LHCN-M2 (cell line): ENCODE data around the gene TEAD1. TPM values are rescaled to one million over a fixed set of nuclear protein-coding genes. Genes with fewer than 3 reads are reported as not detected.

Experiments used
- DNase-seq: peaks from one replicate; pipeline ENCODE4 v3.0.0-alpha.2; 2012; ENCODE audit warnings: low read depth
- total RNA-seq: library from RNA; depleted of rRNA; stranded (reverse); fragments of >200 nt; gene quantifications from 2 replicates; pipeline ENCODE4 v1.2.3, GENCODE V29; 2014

Gene TEAD1
- total RNA-seq, 1 experiment from 2014 or later = 105 TPM

DNA sequence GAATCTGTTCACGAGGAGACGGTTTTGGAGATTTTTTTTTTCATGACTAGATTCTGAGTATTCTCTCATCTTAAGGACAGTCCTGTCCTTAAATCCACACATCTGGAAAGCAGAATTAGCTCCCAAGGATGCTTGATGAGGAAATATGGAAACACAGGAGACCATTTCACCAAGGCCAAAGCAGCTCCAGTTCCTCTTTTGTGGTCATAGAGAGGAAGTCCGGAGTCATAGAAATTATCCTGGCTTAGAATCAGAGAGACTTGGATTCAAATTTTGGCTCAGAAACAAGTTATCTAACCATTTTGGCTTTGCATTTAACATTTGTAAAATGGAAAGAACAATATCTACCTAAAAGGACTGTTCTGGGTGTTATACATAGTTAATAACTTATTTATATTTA, 7.3 kb upstream of the TEAD1 start:
- no peak for DNase-seq

DNA sequence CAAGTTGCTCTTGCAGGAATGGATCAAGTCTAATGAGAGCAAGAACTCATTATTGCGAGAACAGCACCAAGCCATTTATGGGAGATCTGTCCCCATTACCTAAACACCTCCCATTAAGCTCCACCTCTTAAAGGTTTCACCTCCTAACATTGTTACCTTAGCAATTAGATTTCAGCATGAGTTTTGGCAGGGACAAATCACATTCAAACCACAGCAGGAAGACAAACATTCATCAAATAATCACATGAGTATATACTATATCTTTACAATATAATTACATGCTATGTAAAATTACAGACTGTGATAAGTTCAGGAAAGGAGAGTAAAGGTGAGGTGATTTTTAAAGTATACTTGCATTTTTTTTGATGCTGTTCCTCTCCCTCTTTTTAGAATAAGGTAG, 6.6 kb upstream of the TEAD1 start:
- no peak for DNase-seq

DNA sequence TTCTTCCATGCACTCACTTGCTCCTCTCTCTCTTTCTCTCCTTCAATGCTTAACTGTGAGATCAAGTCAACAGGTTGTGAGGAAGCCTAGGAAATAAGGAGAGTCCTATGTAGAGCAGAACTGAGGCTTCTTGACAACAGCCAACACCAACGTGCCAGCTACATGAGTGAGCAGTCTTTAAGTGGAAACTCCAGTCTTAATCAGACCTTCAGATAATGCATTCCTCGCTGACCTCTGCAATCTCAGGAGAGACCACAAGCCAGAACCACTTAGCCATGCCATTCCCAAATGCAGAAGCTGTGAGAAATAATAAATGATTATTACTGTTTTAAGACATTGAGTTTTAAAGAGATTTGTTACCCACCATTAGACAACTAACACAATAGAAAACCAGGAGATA, 6.1 kb upstream of the TEAD1 start:
- no peak for DNase-seq

DNA sequence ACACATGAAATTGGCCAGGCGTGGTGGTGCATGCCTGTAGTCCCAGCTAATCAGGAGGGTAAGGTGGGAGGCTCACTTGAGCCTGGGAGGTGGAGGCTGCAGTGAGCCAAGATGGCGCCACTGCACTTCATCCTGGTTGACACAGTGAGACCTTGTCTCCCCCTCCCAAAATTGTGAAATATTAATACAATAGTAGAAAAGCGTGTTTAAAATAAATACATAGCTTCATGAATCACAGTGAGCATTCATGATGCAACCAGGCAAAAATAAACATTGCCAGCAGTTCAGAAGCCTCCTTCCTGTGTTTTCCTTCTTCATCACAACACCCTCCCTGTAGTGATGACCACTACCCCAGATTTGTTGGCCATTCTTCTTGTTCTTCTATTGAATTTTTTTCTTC, 4.3 kb upstream of the TEAD1 start:
- DNase-seq = no peak

DNA sequence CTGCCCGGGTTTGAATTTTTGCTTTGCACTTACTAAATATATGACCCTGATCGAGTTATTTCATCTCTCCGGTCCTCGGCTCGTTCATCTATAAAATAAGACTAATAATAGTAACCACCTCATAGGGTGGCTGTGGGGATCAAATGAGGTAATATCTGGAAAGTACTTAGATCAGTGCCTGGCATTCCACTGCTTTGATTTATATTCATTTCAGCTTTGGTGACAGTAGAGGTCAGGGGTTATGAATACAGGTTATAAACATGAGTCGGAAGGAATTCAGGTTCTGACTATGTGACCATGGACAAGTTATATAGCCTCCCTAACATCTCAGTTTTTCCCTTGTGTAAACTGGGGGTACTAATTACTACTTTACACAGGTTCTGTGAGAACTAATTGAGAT, 2.9 kb upstream of the TEAD1 start:
- DNase-seq = no peak

DNA sequence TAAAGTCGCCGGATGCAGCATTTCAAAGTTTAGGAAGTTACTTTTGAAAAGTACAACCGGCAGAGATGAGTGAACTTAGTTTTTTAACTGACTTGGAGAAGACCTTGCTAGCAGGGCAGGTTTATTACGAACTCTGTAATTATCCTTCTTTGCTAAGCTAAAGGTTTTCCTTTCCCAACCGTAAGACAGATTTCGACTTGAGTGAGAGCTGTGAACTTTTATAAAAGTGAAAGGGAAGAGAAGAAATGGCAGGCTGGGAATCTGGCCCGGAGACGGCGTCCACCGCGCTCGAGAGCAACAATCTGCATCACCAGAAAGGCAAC, 659 bp upstream of the TEAD1 start:
- DNase-seq = no peak

DNA sequence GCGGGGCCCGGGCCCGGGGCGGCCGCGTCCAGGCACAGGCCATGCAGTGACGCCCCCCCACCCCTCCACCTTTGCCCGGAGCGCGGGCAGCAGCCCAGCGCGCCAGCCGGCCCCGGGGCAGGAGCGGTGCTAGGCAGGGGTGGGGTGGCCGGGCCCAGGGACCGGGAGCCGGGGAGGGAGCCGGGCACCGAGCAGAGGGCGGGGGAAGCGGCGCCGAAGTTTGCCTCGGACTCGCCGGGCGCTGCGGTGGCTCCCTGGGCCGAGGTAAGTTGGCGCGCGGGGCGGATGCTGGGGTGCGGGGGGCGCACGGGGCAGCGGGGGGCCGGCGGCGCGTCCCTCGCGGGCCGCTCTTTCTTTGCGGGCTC, 332 bp downstream of the TEAD1 start:
- DNase-seq = no peak

DNA sequence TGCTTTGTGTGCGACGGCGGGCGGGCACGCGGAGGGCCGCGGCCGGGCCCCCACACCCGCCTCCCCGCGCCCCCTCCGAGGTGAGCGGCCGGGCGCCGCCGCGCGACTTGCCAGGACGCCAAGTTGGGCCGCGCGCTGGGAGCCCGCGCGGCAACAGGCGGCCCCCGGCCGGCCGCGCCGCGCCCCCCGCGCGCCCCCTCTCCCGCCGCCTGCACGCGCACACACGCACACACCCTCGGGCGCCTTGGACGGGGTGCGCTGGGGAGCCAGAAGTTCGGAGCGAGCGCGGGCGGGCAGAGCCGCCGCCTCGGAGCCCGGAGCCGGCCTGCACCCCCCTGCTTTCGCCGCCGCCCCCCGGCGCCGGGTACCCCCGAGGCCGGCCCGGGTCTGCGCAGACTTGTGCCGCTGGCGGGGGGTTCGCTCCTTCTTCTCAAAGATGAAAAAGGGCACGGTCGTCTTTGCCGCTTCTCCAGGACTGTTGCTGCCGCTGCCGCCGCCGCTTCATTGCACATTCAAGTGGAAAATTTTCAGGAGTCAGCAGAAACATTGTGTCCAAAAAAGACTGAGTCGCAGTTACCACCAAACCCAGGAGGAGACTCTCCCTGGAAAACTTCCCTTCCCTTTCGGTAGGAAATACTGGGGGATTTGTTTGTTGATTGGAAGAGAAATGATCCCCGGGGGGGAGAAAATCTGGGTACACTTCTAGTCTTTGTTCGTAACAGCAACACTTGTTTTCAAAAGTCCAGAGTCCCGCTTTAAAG, 895 bp downstream of the TEAD1 start:
- no peak for DNase-seq

DNA sequence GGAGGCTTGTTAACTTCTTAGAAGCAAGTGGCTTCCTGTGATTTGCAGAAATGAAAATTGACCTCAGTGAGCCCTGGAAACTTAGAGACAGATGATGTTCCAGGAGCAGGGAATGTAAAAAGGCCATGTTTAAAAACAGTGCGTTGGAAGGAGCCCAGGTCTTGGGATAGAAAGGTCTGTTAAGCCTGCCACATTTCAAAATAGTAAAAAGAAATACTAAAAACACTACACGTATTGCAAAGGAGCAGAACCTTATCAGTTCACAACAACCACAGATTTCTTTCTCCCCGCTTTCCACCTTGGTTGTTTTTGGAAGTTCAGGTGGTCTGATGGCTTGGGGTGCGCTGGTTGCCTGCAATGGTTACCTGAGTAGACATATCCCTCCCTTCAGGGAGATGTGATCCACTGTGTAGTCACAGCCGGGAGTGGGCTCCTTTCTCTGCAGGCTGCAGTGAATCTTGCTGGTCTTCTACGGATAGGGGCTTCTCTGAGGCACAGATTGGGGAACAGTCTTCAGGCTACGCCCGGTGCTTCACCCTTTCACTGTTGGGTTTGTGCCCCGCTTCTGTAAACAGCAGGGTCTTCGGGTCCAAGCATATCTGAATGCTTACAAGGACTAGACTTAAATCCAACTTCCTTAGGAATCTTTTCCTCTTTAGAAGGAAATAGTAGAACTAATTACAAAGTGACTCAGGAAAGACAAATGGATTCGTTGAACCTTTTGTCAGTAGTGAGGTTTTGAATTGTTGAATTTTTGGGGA, 1.9 kb downstream of the TEAD1 start:
- peak; percentile 54 for DNase-seq

DNA sequence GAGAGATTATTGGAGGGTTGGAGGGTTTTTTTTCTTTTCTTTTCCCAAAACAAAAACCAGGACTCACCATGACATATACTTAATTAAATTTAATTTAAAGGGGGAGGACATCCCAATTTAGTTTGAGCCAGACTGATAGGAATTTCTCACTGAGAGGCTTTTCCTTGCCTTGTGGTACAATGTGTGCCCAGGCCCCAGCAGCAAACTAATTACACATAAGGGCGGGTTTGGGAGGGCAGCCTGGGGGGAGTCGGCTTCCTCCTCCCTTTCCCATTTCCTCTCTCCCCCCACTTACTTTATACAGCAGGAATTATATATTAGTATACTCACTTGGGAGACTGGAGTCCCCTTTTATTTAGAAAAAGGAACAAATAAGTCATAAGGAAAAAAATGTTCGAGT, 2.9 kb downstream of the TEAD1 start:
- peak; percentile 70 for DNase-seq

DNA sequence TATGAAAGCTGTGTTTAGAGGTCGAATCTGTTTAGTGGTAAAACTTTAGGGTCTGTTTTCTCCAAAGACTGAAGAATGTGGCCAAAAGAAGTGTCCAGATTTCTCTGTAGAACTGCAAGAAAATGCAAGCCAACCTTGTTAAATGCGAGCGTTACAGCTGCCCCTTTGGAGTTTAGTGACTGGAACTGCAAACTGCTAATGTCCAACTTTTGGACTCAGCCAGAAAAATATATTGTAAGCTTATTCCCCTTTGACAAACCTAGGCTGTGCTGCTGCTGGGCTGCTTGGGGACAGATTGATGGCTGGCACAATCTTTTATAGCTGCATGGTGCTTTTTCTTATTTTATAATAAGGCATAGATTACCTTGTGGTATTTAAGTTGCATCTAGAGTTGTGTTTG, 3.9 kb downstream of the TEAD1 start:
- DNase-seq = no peak

DNA sequence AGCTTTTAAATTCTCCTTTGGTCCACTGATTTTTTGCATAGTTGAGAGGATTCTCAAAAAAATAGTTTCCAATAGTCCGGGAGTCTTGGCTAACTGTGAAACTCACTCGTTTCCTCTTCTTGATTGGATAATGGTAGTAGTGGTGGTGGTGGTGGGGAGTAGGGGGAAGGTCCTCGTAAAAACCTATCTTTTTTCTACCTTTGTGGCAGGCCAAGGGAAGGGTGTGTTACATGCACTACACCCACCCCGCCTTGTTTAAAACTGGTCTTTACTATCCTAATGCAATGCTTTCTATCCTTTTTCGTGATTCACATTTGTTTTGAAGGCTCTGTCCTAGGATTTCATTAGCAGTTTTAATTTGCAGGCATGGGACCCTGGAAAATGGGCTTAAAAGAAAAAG, 4.8 kb downstream of the TEAD1 start:
- DNase-seq = no peak

DNA sequence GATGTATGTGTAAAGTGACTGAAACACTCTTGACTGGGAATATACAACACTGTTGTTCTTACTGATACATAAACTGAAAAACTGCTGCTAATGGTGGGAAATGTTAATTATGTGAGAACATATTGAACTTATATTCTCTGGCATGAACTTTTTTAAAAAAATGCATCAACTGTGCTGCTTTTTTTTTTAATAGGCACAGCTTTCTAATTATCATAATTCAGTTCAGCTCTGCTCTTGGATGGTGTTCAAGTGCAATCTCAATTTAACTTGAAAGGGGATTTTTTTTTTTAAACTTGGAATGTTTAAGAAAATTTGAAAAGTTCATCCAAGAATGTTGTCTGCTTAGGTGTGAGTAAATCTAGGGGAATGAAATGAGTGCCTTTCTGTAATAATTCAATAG, 5.2 kb downstream of the TEAD1 start:
- DNase-seq = no peak

DNA sequence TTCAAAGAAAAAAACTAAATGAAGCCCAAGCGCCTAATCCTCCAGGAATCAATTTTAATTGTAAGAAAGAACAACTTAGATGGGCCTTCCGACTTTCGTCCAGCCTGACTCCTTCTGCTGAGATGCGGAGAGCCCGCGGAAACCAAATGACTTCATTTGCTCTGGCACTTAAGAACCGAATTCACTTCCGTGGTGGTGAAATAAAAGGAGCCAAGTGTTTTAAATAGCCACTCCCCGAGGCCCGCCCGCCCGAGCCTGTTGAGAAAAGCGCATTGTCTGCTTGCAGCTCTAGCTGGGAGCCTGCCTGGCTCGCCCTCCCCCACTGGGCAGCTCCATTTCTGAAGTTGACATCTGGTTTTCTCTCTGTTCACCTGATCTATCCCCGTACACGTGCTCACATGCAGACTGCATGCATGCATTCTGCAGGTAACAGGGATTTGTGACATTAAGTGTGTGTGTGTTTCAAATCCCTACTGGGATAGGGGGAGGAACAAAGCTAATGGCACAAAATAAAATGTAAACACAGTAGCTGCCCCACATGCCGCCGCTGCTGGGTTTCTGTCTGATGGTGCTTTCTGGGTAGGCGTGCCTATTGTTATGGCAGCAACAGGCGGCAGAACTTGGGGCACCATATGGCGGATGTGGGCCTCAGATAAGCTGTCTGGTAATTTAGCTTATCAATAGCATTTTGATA, 6.2 kb downstream of the TEAD1 start:
- DNase-seq = peak; percentile 89

DNA sequence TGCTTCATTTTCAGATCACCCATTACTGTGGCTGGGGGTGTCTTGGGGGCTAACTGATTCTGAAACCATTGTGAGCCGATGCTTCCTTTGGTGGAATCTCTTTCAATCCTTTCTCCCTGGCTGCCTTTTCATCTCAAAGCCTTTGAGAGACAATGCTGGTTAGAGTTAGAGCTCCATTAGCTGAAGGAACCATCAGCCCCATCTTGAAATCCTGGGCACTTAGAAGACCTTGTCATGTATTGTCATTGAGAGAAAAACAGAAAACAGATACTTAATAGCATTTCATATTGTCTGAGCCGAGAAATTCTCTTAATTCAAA, 6.7 kb downstream of the TEAD1 start:
- no peak for DNase-seq

DNA sequence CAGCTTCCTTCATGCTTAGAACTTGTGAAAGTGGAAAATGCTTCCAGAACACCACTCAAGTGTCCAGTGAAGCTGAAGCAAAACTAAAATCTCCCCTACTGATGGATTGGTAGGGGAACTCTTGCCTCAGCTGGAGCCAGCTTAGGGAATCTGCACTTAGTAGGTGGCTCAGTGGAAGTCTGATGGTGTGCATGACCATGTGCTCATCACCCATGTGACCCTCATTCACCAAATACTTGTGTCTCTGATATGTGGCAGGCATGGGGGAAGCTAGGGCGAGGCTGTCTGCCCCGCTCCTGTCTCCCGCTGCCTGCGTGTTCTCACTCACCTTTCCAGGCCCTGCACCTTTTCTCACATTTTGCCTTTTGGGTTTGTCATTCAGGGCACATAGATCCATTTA, 7.2 kb downstream of the TEAD1 start:
- DNase-seq = no peak

DNA sequence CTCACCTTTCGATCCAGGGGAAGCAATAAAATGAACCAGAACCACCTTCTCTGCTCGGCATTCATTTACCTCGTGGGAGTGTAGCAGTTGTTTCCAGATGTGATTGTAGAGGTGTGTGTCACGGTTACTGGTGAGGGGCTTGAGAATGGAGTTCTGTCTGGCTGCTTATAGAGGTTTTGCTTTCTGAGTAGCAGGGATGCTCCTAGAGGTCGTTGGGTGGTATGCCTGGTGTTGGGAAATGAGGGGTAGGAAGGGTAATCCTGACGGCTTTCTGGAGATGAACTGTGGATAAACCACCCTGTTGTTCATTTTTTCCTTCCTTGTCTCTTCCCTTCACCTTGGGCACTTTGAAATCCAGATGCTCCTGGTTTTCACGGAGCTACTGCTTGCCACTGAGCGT, 8.1 kb downstream of the TEAD1 start:
- DNase-seq = no peak

DNA sequence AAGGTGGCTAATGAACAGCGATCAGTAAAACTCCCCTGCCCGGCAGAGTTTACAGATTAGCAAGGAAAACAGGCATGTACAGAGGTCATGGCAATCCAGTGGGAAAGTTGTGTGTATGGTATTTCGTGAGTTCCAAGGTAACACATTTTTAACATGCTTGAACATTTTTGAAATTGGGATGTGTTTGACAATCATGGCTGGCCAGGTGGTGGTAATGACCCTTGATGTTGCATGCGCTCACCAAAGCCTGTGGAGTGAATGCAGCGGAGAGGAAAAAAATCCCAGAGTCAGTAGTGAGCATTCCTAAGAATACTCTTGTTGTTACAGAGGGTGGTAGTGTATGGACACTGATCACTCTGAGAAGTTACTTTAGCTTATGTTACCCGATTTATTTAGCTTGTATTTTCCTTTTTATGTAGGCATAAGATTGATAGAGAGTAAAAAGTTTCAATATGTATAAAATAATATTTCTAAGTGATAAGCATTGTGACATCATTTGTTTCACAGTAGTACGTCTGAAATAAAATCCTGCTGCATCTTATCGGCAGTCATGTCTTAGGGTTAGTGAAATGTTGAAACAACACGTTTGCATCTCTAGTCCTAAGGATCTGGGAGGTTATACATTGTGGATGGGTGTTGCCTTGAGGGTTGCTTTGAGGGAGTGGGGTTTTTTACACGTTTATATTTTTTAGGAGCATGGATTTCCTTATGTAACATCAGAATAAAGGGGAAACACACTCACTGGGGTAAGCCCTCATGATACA, 8.7 kb downstream of the TEAD1 start:
- no peak for DNase-seq

DNA sequence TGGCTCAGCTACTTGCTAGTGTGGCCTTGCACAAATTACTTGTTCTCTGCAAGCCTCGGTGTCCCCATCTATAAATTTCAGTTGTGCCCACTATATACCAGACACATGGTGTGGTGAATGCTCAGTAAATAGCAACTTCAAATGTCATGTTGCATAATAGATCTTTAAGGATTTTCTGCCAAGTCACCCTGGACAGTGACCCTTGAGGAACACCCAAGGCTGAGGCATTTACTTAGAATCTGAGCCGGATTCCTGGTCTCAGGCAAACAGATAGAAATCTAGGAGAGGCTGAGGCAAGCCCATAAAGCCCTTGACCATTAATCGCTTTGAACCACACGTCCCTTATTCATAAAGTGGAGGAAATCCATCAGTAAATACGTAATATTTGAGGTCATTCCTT, 9.7 kb downstream of the TEAD1 start:
- DNase-seq = no peak

DNA sequence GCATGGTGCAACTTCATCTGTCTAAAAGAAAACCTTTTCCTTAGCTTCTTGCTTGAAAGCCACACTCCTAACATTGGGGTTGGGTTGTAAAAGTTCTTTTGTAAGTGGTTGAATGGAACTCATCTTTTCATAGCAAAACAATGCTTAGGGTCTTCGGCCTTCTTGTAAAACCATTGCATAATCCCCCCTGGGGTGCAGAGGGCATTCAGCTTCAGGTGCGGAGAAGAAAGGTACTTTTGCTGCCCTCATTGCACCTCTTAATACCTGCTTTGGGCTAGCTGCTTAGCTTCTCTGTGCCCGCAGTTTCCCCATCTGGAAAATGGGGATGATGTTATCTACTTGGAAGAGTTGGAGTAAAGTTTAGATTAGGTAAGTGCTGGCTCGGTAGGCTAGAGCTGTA, 10.1 kb downstream of the TEAD1 start:
- DNase-seq = no peak

DNA sequence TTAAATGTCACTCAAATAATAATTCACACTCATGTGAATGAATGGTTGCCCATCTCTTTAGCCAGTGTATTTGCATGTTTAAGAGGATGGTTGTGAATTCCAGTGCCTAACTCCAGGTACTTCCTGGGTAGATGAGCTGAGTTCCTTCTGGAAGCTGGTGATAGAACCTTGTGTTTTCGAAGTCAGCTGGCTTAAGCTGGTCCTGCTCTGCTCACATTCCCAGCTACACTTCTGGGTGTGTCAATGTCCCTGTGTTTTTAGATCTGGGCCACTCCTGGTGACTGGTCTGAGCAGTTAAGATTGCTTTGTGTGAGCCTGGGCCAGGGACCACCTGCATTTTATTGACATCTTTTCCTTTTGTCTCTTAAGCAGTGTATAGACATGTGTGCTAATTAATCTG, 10.6 kb downstream of the TEAD1 start:
- DNase-seq = no peak

DNA sequence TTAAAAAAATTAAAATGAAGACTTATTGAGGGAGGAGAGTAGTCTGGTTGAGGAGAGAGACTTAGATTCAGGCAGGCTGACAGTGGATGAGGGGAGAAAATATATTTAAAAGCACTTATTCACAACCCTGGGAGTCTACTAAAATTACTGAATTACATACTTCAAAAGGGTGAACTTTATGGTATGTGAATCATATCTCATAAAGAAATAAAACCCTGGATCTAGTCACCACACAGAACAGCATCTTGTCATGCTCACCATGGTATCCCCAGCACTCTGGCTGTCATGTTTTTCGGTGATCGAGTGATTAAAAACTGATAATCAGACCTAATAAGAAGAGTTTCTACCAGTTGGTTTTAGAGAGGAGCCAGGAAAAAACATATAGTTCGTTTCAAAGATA, 11.0 kb downstream of the TEAD1 start:
- DNase-seq = peak; percentile 44
